Measurements from ENCODE around the gene CUL7.
"Not testable (repeated sequence)": the region's sequence is repeated elsewhere in the genome, so short reads cannot be mapped to it uniquely, and the experiment has no call there.

The CUL7 gene

DNA sequence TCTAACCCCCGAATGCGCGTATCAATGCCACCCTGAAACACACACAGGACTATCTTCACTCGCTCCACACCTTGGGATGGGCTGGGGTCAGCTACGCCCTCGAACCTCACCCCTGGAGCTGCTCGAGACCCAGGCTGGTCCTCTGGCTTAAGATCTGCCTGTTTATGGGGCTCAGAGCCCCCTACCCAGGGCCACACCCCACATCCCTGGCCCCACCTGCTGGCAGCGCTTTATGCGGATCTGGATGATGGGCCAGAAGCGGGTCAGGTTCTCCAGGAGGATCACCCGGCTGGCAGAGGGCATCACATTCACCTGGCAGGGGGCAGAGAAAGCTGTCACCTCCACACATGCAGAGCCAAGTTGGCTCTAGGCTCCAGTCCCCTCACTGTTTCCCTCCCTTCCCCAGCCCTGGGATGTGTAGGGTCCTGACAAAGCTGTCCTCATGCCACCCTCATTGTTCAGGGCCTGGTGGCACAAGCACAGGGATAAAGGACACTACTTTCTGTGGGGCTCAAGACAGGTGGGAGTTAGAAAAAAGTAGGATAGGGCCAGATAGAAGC is 8.2 kb downstream of the CUL7 start:
- DNase-seq (ENCODE audit: low read depth) = no peak

DNA sequence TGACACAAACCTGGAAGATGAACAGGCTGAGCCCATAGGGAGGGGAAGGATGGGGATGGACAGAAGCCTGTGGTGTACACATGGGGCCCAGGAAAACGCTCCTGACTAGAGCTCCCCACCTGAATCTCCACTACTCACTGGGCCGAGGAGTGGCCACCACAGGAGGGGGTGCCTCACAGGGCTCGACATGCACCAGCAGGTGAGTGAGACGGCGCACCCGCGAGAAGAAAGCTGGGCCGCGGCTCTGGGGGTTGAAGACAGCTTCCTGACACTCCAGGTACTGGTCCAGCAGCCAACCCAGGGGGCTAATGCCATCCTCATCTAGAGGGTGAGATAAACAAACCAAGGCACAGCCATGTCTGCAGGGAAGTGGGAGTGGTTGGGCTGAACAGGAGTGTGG is 10.3 kb downstream of the CUL7 start:
- no peak for DNase-seq (ENCODE audit: low read depth)

DNA sequence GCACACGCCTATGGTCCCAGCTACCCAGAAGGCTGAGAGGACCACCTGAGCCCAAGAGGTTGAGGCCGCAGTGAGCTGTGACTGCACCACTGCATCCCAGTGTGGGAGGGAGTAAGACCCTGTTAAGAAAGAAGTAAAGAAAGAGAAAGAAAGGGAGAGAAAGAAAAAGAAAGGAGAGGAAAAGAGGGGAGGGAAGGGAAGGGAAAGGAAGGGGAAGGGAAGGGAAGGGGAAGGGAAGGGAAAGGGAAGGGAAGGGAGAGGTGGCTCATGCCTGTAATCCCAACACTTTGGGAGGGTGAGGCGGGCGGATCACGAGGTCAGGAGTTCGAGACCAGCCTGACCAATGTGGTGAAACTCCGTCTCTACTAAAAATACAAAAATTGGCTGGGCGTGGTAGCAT is 12.2 kb downstream of the CUL7 start:
- DNase-seq (ENCODE audit: low read depth) = not testable (repeated sequence)

DNA sequence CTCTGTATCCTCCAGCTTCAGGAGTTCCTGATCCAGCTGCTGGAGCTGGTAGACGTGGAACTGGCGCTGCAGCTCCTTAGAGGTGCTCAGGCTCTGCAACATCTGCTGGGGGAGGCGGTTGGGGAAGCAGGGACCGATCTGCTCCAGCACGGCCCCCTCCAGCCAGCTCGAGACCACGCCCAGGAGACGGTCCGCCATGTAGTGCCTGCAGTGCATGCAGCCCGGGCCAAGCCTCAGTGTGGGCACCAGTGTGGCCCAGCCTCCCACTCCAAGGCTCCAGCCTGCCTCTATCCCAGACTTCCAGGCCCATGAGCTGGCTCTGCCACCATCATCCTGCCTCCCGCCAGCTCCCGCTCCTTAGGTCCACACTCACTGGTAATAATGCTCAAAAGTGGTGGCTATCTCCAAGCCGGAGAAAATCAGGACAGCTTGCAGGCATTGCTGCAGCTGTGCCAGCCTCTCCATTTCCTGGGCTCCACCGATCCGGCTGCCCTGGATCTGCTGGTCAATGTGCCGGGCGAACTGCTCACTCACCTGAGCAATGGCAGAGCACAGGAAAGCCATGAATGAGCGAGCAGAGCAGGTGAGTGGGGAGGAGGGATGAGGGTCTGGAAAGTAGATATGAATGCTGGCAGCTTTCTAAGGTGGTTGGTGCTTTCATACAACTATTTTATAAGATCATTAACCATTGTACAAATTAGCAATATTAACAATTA is 13.0 kb downstream of the CUL7 start:
- no peak for DNase-seq (ENCODE audit: low read depth)

DNA sequence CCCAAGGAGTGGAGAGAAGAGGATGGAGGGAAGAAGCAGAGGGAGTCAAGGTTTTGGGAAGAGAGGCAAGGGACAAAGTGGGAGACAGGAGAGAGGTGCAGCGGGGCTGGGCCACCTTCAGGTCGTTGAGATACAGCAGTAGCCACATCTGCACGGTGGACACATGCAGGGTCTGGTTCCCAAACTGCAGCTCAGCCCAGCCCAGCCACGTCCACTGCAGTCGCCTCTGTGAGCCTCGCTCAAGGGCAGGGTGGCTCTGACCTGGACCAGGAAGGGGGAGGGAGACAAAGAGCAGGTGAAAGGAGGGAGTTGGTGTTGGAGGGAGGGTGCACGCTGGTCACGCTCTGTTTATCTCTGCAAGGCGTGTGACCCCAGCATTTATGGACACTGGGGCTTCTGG is 14.9 kb downstream of the CUL7 start:
- no peak for DNase-seq (ENCODE audit: low read depth)

DNA sequence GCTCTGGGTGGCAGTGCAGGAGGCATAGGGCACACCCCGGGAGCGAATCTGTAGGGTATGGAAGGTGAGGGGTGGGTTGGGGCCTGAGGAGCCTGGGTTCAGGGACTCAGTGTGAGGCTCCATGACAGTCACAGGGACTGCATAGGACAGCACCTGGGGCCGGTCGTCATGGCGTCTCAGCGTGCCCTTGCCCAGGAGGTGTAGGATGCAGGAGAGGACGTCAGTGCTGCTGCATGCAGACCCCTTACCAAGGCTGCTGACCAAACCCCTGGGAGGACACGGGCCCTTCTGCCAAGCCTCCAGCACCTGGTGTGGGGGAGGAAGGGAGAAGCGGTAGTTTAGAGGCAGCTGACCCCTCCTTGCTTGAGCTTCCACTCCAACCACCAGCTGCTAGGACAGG is 15.9 kb downstream of the CUL7 start:
- no peak for DNase-seq (ENCODE audit: low read depth)

DNA sequence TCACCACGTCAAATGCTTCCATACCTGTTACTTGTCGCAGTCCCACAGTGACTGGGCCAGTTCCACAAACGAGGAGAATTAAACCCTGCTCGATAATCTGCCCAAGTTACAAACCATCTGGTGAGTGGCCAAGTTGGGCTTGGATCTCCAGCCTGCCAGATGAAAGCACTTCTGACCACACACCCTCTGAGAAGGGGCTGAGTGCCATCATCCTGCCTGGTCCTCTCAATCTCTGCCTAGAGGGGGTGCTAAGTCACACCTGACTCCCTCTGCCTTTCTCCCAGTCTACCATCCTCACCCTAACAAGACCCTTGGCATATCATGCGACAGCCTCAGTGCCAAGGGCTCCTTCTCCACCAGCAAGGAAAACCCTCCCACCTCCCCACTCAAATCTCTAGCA is 16.5 kb downstream of the CUL7 start:
- DNase-seq (ENCODE audit: low read depth) = no peak

DNA sequence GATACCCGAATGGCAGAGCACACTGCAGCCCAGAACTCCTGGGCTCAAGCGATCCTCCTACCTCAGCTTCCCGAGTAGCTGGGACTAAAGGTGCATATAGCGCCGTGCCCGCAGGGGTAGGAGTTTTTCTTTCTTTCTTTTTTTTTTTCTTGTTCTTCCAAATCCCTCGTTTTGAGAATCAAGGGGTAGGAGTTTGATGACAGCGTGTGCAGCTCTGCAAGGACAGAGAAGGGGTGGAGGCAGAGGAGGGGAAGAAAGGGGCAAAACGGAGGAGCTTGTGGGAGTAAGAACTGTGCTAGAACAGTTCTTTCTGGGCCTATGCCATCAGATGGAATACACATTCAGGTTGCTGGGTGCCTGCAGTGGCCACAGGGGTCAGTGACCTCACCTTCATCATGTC is 16.9 kb downstream of the CUL7 start:
- DNase-seq (ENCODE audit: low read depth) = no peak

DNA sequence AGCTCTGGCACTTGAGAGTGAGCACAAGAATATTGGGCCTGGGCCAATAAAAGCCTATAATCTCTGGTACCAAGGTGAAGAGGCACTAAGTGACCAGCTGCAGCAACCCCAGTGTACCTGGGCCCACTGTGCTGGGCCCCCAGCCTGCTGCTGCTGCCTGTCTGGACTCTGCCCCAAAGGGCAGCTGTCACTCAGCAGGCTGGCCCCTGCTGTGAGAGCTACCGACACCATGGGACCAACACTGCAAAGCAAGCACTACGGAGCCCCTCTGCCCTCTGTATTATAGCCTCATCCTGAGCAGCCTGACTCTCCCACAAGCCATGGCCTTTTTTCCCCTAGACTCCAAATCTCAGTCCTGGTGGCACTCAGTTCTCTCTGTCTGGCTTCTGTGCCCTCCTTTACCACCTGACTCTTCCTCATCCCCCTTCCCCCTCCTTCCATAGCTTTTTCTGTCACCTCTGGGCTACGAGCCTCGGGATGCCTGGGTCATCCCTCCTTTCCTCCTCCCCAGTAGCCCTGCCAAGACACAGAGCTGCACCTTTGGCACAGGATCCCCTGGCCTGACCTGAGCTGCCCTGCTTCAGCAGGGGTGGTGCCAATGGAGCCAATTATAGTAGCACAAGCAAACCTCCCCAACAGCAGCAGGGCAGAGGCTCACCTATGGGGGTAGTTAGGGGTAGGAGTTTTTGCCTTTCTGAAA is 18.0 kb downstream of the CUL7 start:
- no peak for DNase-seq (ENCODE audit: low read depth)

DNA sequence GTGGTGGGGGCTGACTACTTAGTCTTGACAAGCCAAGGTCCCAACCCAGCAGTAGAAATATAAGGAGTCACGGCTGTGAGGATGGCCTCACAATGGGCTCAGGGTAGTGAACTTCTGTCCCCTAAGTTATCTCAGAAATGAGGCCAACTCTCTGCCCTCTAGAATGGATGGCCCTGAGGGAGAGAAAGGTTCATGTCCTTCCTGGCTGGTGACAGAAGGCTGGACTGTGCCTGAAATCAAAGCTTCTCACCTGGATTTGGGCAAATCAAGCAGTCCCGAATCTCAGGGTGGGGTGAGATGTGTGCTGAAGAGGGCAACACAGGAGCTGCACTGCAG is 19.5 kb downstream of the CUL7 start:
- no peak for DNase-seq (ENCODE audit: low read depth)

DNA sequence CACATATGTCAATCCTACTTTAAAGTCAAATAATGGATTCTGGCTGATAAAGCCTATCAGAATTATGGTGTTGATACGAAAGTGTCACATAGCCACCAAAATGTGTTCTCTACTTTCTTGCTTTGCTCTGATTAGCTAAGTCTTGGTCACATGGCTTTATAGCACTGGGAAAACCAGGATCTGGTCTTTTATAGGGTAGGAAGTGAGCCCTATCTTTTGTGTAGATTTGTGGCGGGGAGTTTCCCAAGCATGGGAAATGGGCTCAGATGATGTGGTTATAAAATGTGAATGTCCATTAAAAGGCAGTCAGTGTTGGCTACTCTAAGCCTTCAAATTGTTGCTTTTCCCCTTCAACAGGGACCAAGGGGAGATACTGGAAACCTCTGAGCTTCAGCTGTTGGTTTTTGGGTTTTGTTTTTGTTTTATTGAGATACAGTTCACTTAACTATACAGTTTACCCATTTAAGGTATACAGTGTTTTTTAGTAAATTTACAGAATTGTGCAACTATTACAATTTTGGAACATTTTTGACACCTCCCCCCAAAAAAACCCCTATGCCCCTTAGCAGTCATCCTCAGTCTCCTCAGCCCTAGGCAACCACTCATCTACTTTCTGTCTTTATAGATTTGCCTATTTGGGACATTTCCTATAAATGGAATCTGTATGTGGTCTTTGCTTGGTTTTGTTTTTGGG is 20.0 kb downstream of the CUL7 start:
- no peak for DNase-seq (ENCODE audit: low read depth)

DNA sequence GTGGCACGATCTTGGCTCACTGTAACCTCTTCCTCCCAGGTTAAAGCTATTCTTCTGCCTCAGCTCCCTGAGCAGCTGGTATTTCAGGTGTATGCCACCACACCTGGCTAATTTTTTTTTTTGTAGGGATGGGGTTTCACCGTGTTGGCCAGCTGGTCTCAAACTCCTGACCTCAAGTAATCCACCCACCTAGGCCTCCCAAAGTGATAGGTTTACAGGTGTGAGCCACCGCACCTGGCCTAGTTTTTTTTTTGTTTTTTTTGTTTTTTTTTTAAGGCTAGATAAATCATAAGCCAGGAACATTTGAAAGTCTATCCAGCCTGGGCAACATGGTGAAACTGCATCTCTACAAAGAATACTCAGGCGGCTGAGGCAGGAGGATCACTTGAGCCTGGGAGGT is 21.3 kb downstream of the CUL7 start:
- no peak for DNase-seq (ENCODE audit: low read depth)

DNA sequence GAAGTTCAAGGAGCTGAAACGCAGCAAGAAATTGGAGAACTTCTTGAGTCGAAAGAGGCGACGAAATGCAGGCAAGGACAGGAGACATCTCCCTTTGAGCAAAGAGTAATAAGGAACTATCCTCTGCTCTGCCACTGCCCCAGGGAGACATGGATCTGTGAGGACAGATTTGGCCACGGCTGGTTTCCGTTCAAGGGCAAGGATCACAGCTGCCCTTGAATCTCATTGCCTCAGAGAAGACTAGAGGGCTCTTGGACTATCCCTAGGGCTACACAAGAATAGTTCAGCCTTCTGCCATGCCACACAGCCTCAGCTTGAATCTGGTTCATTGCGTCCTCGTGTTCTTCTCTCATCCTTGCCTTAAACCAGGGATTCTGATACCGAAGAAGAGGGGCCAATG is 24.5 kb downstream of the CUL7 start:
- DNase-seq (ENCODE audit: low read depth) = no peak

DNA sequence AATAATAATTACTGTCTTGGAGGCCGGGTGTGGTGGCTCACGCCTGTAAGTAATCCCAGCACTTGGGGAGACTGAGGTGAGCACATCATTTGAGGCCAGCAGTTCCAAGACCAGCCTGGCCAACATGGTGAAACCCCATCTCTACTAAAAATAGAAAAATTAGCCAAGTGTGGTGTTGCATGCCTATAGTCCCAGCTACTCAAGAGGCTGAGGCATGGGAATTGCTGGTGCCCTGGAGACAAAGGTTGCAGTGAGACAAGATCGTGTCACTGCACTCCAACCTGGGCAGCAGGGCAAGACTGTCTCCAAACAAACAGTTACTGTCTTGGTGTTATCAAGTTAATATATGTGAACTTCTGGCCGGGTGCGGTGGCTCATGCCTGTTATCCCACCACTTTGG is 27.3 kb downstream of the CUL7 start:
- DNase-seq (ENCODE audit: low read depth) = no peak

DNA sequence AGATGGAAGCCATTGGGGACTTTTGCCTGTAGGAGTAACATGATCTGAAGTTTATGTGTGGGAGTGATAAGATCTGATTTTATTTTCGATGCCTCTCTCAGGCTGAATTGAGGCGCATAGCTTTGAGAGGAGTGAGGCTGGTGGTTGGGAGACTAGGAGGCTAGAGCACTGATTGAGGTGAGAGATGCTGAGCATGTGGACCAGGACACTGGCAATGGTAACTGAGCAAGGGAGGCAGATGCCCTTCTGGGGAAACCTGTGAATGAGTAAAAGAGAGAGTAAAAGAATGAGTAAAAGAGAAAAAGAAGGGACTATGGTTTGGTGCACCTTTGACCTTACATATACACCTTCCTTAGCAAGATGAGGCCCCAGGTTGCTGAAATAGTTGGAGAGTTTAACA is 29.2 kb downstream of the CUL7 start:
- no peak for DNase-seq (ENCODE audit: low read depth)

DNA sequence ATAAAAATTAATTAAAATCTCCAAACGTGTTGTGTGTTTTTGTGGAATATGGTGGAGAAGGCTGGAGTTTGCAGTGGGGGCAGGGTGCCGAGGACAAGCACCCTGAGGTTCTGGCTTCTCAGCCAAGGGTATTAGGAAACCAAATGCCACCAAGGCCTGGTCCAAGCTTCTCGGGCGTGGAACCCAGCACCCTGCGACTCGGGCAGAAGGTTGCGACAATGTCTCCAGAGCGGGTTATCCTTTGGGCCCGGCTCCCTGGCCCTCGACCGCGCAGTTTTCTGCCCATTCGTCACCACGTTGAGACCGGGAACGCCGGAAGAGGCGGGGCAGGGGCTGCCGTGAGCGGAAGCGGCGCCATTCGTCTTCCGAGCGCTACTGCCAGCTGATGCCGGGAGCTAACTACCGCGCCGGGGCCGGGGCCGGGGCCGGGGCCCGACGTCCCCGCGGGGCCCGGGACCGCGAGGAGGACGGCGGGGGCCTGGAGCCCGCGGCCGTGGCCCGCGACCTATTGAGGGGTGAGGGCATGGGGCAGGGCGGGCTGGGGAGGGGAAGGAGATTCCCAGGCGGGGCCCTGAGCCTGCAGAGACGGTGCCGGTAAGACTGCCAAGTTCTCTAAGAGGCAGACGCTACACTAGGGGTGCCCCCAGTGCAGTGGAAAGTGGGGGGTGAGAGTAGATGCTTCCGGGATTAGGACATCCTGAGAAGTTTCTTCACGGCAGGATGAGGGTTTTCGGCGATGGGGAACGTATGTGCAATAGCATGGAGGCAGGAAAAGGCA is 32.2 kb downstream of the CUL7 start, which contains the start of gene RRP36:
RRP36 (plus strand) TSS at position 354 of the 778 bp plus-strand sequence; CDS start at position 386, 32 bp downstream.
- DNase-seq (ENCODE audit: low read depth) = peak; percentile 86

DNA sequence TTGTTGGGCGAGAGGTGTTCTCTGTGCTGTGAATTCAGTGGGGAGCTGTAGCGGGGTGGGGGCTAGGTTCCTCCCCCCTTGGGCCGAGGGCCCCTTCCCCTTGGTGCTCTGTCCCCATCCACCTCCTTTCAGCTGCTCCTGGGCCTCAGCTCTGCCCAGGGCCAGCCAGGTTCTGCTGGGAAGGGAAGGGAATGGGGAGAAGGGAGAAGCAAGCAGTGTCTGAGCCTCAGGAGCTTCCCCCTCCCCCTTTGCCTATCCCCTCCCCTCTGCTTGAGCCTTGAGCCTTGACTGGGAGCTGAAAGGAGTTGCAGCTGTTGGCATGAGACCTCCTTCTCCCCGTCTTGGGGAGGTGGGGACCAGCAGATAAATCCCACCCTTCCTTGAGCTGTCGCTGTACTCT is 32.8 kb downstream of the CUL7 start:
- no peak for DNase-seq (ENCODE audit: low read depth)

DNA sequence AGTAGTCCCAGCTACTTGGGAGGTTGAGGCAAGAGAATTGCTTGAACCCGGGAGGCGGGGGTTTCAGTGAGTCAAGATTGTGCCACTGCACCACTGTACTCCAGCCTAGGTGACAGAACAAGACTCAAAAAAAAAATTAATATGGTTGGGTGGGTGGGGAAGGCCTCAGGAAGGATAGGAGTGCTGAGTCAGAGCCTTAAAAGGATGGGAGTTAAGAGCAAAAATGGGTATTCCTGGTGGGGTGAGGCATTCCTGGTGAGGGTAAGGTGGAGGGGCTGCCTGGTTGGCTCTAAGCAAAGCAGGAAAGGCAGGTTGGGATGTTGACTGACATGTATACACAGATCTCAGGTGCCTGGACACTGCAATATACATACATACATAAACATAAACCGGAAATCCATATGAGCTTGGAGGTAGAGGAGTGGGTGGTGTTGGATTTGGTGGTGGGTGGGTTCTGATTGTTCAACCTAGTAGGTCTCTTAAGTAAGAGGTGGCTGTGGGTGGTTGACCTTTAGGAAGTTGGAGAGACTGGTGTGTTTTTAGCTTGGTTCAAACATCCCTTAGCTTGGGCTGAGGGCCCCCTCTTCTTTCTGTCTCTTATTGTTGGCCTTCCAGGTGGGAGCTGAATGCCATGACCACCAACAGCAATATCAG is 33.5 kb downstream of the CUL7 start:
- no peak for DNase-seq (ENCODE audit: low read depth)

DNA sequence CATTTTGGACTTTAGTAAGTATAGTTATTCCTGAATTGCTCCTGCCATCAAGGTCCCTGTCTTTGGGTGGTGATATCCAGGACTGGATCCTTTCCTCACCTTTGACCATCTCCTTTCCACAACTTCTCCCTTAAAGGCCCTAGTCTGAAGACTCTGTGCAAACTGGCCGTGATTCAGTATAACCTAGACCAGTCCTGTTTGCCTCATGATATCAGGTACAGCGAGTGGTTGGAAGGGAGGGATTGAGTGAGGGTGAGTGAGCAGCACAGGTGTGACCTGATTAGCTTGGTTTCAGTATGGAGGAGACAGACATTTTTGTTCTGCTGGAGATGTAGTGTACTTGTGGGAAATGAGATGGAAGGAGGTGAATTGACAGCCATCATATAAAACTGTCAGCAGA is 34.5 kb downstream of the CUL7 start:
- DNase-seq (ENCODE audit: low read depth) = no peak

DNA sequence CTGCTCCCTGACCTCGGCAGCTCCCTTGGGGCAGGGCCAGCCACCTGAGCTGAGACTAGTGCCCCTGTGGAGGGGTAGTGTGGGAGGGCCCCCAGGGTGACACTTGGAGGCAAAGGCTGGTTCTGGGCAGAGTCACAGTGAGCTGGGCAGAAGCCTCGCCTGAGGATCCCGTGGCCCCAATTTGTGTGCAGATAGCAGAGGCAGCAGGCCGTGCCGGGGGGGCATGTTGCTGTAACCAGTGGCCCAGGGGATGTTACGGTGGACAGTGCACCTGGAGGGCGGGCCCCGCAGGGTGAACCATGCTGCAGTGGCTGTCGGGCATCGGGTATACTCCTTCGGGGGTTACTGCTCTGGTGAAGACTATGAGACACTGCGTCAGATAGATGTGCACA is 36.7 kb downstream of the CUL7 start:
- DNase-seq (ENCODE audit: low read depth) = no peak

DNA sequence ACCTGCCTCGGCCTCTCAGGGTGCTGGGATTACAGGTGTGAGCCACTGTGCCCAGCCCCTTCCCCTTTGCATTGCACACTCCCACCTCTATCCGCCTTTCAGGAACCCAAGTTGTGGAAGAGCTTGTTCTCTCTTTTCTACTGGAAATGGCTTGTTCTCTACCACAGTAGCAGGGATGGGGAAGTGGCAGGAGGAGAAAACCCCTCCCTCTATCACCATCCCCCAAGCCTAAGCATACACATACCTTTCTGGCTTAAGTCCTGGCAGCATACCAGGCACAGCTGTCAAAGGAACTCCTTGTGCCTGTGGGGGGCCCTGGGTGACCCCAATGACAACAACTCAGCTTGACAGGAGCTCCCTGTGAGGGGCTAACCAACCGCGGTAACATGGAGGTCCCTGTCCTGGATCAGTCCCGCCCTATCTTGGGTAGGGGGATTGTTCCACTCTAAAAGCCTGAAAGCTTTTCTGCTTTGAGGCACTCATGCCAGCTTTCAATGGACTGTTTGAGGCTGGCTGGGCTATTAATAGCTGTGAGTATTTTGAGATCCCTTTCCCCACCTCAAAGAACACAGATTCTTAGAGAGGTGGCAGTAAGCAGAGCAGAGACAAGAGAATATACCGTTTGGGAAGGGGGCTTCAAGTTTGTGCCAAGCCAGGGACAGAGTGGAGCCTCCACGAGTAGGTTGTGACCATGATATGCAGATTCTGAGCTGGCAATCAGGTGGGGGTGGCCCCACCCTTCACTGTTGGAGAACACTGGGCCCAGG is 37.3 kb downstream of the CUL7 start:
- DNase-seq (ENCODE audit: low read depth) = no peak
